Osteocyte (in vitro differentiated cells): ENCODE measurements around the gene SPOPL. TPM values are rescaled to one million over a fixed set of nuclear protein-coding genes. Genes with fewer than 3 reads are reported as not detected.
"Not testable (repeated sequence)": the region's sequence is repeated elsewhere in the genome, so short reads cannot be mapped to it uniquely, and the experiment has no call there.

ENCODE experiments used
- DNase-seq: peaks from one replicate; pipeline ENCODE4 v3.0.0; 2021; ENCODE audit warnings: mixed read lengths; ENCODE audit not compliant: unreplicated experiment; ENCODE audit errors: extremely low spot score
- H3K27ac Mint-ChIP-seq: one replicate; pipeline ENCODE4 v1.8.0; 2021; ENCODE audit warnings: mild to moderate bottlenecking, mixed read lengths; ENCODE audit not compliant: unreplicated experiment
- H3K27me3 Mint-ChIP-seq: one replicate; pipeline ENCODE4 v1.8.0; 2021; ENCODE audit warnings: mixed read lengths; ENCODE audit not compliant: unreplicated experiment
- H3K36me3 Mint-ChIP-seq: one replicate; pipeline ENCODE4 v1.8.0; 2021; ENCODE audit warnings: mixed read lengths; ENCODE audit not compliant: unreplicated experiment
- H3K4me1 Mint-ChIP-seq: one replicate; pipeline ENCODE4 v1.8.0; 2021; ENCODE audit warnings: mixed read lengths; ENCODE audit not compliant: unreplicated experiment
- H3K4me3 Mint-ChIP-seq: one replicate; pipeline ENCODE4 v1.8.0; 2021; ENCODE audit warnings: mild to moderate bottlenecking, moderate library complexity, mixed read lengths; ENCODE audit not compliant: unreplicated experiment
- H3K9me3 Mint-ChIP-seq: one replicate; pipeline ENCODE4 v1.8.0; 2021; ENCODE audit warnings: mixed read lengths; ENCODE audit not compliant: unreplicated experiment
- CTCF ChIP-seq: fragments of 200-600 bp; sonication (generic); IDR thresholded peaks from 2 replicates; pipeline ENCODE4 v1.5.0; 2021; ENCODE audit warnings: antibody characterized with exemption, mild to moderate bottlenecking, moderate library complexity
- total RNA-seq: library from RNA; stranded (reverse); gene quantifications from 2 replicates; pipeline ENCODE4 v1.2.1, GENCODE V29; 2021

The SPOPL gene
- total RNA-seq, 1 donor from 2014 or later = 13.3 TPM

- Mint-ChIP-seq H3K4me3 (no peak overlapping the region), H3K27ac (no peak overlapping the region), H3K27me3 (no peaks in the 10 kb centered on the region), H3K4me1 (no peaks in the 10 kb centered on the region), H3K9me3 (peaks cover 13% of the 10 kb centered on the region), H3K36me3 (peaks cover 23% of the 10 kb centered on the region)
- DNase-seq = no peak
- no peak for TF ChIP-seq CTCF
These were observed 34.7 kb downstream of the SPOPL start for GRCh38 chr2:138536302-138536701.

GRCh38 chr2:138536740-138537139 is 35.2 kb downstream of the SPOPL start:
- H3K4me1 Mint-ChIP-seq = no peaks in the 10 kb centered on the region
- H3K27me3 Mint-ChIP-seq = no peaks in the 10 kb centered on the region
- no peak overlapping the region for H3K4me3 Mint-ChIP-seq
- no peak for TF ChIP-seq CTCF
- peaks cover 27% of the 10 kb centered on the region for H3K36me3 Mint-ChIP-seq
- H3K9me3 Mint-ChIP-seq = peaks cover 15% of the 10 kb centered on the region
- no peak for DNase-seq
- H3K27ac Mint-ChIP-seq = no peak overlapping the region

- Mint-ChIP-seq H3K4me1 (no peaks in the 10 kb centered on the region), H3K27me3 (no peaks in the 10 kb centered on the region), H3K9me3 (peaks cover 19% of the 10 kb centered on the region), H3K27ac (no peak overlapping the region), H3K4me3 (no peak overlapping the region), H3K36me3 (peaks cover 32% of the 10 kb centered on the region)
- no peak for DNase-seq
- TF ChIP-seq CTCF = no peak
These were observed 35.8 kb downstream of the SPOPL start for GRCh38 chr2:138537170-138537915.

- not testable (repeated sequence) for H3K27me3 Mint-ChIP-seq, H3K4me1 Mint-ChIP-seq, H3K27ac Mint-ChIP-seq, H3K4me3 Mint-ChIP-seq, DNase-seq
- peaks cover 19% of the 10 kb centered on the region for H3K9me3 Mint-ChIP-seq
- H3K36me3 Mint-ChIP-seq = peaks cover 22% of the 10 kb centered on the region
These were observed 42.6 kb downstream of the SPOPL start for GRCh38 chr2:138544206-138544605.

- DNase-seq = no peak
- Mint-ChIP-seq H3K9me3 (peaks cover 4% of the 10 kb centered on the region), H3K36me3 (peaks cover 12% of the 10 kb centered on the region), H3K4me3 (no peak overlapping the region), H3K4me1 (no peaks in the 10 kb centered on the region), H3K27ac (no peak overlapping the region), H3K27me3 (no peaks in the 10 kb centered on the region)
- TF ChIP-seq CTCF = no peak
These were observed 47.2 kb downstream of the SPOPL start for GRCh38 chr2:138548796-138549195.
